Left ventricle myocardium superior (tissue), 1 donor: ENCODE data around the gene DMXL2. TPM values are rescaled to one million over a fixed set of nuclear protein-coding genes. Genes with fewer than 3 reads are reported as not detected.
A peak's percentile ranks its signal among the peaks of the same experiment; 100 is the strongest.
"Not testable (repeated sequence)": the region's sequence is repeated elsewhere in the genome, so short reads cannot be mapped to it uniquely, and the experiment has no call there.

Experiments
- ATAC-seq: fragments of 200-7000 bp; cut with Tn5 transposase; one replicate; pipeline ENCODE4 v1.9.1; 2020; ENCODE audit warnings: mild to moderate bottlenecking, moderate library complexity
- DNase-seq: peaks from one replicate; pipeline ENCODE4 v3.0.0-alpha.2; 2020
- intact Hi-C: fragments of 100-400 bp; cut with micrococcal nuclease; formaldehyde crosslinking; loops from one replicate; pipeline ENCODE4 v1.11.0; 2022
- long read RNA-seq: library from polyadenylated mRNA; unstranded; transcript quantifications from one replicate; pipeline ENCODE4 v2.0.0, GENCODE V29; 2021
- total RNA-seq: library from RNA; stranded (reverse); fragmentation: NEBNext Ultra II Directional; extraction: Animal tissue kit (Norgen Biotek cat#: 25700); gene quantifications from one replicate; pipeline ENCODE4 v1.2.1, GENCODE V29; 2021
- donor health status: DM: no; HTN: yes; CAD: no; lungs with severe emphysema.

The DMXL2 gene
- 8.7 TPM for total RNA-seq
- long read RNA-seq, partial matches to known transcripts: 1 of 1 reads
- long read RNA-seq, other reads (novel, unspliced or antisense): 0 of 1 reads

DNA sequence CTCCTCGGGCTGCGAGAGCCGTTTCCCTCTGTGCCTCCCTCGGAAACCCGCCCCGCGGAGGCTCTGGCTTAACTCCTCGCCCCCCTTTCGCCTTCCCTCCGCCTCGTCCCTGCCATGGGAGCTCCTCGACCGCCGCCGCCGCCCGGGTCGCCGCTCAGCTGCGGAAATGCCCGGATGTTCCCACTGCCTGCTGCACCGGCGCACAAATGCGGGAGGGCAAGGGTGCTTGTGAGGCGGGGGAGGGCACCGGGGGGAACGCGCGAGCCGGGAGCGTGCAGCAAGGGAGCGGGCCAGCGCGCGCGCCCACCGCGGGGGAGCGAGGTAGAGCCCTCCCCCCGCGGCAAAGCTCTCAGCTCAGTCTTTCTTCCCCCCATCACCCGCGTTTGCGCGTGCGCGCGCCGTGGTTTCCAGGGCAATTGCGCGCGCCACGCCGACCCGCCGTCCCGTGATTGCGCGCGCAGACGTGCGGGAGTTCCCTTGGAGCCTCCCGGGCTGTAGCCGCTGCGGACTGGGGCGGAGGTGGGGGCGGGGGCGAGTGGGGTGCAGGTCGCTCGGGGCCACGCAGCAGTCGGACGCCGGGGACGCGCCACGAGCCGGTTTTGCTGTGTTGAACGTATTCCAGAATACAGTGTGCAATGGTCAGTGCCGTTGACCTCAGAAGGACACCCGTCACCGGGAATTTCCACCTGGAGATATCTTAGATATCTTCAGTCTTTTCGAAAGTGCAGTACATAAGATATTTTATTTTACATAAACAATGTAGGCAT lies at the start of gene DMXL2:
TSS of gene DMXL2 (minus strand) at position 168 of the 767 bp plus-strand sequence. CDS start 226 bp downstream, outside the sequence.
- peak; percentile 90 for ATAC-seq
- intact Hi-C loops: no loop called here
- DNase-seq: peak; percentile 92

DNA sequence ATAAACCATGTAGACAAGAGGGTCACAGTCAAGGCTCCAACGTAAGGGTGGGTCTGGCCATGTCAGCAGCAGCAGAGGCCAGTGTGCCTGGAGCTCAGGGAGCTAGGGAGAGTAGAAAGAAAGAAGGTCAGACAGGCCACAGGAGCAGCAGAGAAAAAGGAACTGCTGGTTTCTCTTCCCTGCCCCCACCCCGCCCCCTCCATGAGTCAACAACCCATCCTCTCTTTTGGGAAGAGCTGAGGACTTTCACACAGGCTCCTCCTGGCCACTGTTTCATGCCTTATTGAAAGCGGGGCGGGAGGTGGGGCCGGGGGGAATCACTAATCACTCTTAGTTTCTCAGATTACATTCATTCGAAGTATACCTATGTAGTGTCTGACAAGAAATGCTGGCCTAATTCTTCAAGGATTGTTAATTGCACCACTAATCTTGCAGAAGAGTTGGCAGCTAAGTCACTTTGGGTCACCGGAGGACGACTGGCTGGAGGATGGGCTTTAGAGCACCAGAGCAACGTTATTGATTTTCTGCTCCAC lies 49.6 kb upstream of the DMXL2 start:
- DNase-seq: no peak
- ATAC-seq: no peak
- intact Hi-C loops: no loop called here

DNA sequence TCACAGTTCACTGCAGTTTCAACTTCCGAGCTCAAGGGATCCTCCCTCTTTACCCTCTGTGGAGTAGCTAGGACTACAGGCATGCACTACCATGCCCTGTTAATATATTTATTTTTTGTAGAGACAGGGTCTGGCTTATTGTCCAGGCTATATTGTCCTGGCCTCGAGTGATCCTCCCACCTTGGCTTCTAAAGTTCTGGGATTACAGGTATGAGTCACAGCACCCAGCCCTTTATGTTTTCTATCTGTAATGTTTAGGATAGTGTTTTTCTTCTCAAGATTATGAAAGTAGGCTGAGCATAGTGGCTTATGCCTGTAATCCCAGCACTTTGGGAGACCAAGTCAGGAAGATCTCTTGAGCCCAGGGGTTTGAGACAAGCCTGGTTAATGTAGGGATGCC lies 46.8 kb upstream of the DMXL2 start:
- DNase-seq: no peak
- no peak for ATAC-seq
- intact Hi-C loops: no loop called here

- no peak for DNase-seq
- ATAC-seq: no peak
- intact Hi-C loops: no loop called here
Measured at GRCh38 chr15:51668446-51668845, 45.9 kb upstream of the DMXL2 start.

DNA sequence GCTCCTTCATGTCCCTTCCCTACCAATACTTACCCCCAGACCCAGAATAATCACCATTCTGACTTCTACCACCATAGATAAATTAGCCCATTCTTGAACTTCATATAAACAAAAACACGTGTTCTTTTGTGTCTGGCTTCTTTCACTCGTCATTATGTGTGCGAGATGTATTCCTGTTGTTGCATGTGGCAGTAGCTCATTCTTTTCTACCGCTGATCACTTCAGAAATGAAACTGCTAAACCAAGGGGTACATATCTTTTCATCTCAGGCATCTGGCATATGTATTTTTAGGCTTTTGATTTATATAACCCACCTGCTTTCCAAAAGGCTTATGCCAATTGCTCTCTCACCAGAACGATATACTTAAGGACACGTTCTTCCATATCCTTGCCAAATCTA lies 44.9 kb upstream of the DMXL2 start:
- intact Hi-C loops: no loop called here
- DNase-seq: no peak
- ATAC-seq: no peak

DNA sequence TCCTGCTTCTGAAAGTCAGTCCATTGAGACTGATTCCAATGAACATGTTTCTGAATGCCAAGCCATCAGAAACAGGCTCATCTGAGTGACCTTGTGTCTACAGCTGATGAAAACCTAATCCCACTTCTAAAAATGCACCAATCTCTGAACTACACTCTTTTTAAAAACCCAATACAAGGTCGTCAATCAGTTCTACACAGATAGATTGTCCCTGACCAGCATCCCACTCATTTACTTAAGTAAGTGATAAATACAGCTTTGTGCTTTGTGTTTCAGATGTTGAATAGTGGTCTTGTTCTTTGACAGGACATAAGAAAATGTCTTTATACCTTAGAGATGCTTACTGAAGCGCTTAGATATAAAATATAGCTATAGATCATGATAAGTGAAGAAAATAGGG lies 38.5 kb upstream of the DMXL2 start:
- ATAC-seq: no peak
- intact Hi-C loops: no loop called here

DNA sequence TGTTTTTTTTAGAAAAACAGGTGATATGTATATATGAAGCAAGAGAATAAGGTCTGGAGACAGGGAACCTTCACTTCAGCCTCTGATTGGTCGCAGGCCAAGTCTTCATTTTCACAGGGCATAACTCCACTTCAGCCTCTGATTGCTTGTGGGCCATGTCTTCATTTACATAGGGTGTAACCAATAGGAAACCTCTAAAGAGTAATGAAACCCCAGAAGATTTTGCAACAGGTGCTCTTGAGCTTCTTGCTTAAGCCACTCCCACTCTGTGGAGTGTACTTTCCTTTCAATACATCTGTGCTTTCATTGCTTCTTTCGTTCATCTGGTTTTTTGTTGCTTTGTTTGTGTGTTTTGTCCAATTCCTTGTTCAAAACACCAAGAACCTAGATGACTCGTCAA lies 36.1 kb upstream of the DMXL2 start:
- ATAC-seq (no peak), DNase-seq (no peak)
- intact Hi-C loops: no loop called here

More for the DNA sequence above, 38.5 kb upstream of the DMXL2 start:
- no peak for DNase-seq

DNA sequence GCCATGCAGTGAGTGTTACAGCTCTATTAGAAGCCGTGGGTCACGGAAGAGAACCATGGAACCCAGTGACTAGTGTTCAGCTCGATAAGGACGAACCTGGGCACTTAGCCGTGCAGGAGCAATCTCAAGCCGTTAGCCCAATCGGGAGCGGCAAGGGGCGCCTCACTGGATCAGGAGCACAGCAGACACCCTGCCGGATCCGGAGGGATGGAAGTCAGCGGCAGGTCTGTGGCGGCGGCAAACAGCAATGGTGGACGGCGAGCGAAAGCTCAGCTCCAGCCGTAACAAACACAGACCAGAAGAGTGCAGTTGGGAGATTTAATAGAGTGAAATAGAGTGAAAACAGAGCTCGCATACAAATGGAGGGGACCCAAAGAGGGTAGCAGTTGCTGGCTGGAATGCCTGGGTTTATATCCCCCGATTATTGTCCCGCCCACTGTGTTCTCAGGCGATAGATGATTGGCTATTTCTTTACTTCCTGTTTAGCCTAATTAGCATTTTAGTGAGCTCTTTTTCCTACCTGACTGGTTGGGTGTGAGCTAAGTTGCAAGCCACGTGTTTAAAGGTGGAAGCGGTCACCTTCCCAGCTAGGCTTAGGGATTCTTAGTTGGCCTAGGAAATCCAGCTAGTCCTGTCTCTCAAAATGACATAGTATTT lies 33.0 kb upstream of the DMXL2 start:
- ATAC-seq, DNase-seq, intact Hi-C loops: not testable (repeated sequence)

GRCh38 chr15:51652084-51652668 lies 29.6 kb upstream of the DMXL2 start:
- intact Hi-C loops: no loop called here
- no peak for ATAC-seq
- DNase-seq: no peak

- intact Hi-C loops: loop anchor here (2.0 kb wide), 1 partner anchor 127 kb away; no protein-coding TSS in a partner anchor
- DNase-seq: no peak
- peak; percentile 72 for ATAC-seq
Measured at GRCh38 chr15:51649659-51650521, 27.3 kb upstream of the DMXL2 start.

DNA sequence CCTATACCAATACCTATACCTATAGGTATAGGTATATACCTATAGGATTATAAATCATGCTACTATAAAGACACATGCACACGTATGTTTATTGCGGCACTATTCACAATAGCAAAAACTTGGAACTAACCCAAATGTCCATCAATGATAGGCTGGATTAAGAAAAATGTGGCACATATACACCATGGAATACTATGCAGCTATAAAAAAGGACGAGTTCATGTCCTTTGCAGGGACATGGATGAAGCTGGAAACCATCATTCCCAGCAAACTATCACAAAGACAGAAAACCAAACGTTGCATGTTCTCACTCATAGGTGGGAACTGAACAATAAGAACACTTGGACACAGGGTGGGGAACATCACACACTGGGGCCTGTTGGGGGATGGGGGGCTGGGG lies 26.1 kb upstream of the DMXL2 start:
- ATAC-seq, DNase-seq, intact Hi-C loops: not testable (repeated sequence)

GRCh38 chr15:51648101-51648500 lies 25.5 kb upstream of the DMXL2 start:
- ATAC-seq, intact Hi-C loops, DNase-seq: not testable (repeated sequence)

DNA sequence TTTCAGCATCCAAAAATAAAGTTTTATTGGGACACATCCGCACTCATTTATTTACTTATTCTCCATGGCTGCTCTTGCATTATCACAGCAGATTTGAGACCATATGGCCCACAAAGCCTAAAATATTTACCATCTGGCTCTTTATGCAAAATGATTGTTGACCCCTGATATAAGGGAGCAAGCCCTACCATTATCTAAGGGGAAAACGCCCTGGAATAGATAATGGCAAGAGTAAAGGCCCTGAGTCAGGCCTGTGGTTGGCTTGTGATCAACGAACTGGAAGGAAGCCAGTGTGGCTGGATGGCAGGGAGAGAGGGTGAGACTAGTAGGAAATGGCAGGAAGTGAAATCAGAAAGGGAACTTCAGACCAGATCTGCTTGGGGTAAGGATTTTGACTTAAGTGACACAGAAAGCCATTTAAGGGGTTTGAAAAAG lies 24.6 kb upstream of the DMXL2 start:
- DNase-seq (peak; percentile 47), ATAC-seq (peak; percentile 69)
- intact Hi-C loops: no loop called here

- no peak for ATAC-seq
- intact Hi-C loops: no loop called here
- no peak for DNase-seq
Measured at GRCh38 chr15:51642696-51643095, 20.1 kb upstream of the DMXL2 start.

DNA sequence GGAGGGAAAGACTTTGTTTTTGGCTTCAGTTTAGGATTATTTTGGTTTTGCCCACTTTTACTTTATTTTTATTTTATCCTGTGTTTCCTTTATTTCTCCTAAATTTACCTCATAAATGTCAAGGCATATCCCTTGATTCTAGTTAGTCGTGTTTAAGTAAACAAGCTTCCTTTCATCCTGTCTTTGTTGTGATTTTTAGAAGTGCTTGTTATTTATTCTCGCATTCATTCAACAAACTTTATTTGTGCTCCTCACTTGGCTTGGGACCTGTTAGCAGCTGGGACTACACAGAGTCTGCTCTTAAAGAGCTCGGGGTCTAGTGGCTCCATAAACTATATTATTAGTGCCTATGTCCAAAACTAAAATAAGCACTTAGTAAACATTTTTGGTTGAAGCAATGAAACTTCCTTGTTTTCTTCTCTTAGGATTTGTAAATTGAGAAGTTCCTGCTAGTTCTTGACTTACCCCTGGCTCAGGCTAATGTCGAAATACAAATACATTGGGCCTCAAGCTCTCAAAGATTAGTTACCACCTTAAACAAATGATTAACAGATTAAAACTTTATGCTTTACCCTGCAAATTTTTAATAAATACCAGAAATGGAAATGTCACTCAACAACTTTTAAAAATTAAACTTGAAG lies 19.0 kb upstream of the DMXL2 start:
- intact Hi-C loops: no loop called here
- no peak for ATAC-seq
- DNase-seq: no peak

DNA sequence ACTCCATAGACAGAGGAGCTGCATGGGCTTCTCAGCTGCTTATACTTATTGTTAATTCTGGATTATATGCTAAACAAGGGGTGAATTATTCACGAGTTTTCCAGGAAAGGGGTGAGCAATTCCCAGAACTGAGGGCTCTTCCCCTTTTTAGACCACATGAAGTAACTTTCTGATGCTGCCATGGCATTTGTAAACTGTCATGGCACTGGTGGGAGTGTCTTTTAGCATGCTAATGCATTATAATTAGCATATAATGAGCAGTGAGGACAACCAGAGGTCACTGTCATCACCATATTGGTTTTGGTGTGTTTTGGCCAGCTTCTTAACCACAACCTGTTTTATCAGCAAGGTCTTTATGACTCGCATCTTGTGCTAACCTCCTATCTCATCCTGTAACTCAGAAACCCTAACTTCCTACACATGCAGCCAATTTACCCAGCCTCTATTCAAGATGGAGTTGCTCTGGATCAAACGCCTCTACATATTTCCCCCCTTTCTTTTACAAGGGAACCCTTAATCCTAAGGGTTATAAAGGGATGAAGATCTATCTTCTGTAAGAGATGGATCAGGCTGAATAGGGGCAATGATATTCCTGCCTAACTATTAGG lies 12.1 kb upstream of the DMXL2 start:
- ATAC-seq (no peak), DNase-seq (no peak)
- intact Hi-C loops: no loop called here

GRCh38 chr15:51629612-51630011 lies 7.0 kb upstream of the DMXL2 start:
- intact Hi-C loops: no loop called here
- peak; percentile 64 for ATAC-seq
- no peak for DNase-seq

DNA sequence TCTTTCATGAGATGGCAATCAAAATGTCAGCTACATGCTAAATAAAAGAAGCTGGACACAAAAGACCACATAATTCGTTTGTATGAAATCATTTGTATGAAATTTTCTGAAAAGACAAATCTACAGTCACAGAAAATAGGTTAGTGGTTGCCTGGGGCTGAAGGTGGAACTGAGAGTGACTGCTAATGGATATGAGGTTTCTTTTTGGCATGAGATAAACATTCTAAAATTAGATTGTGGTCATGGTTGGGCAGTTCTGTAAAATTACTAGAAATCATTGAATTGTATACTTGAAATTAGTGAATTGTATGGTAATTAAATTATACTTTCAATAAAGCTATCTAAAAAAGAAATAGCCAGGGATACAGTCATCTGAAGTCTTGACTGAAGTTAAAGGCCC lies 2.7 kb upstream of the DMXL2 start:
- no peak for ATAC-seq
- DNase-seq: no peak
- intact Hi-C loops: no loop called here
